Glomerular endothelial cell (primary cell): ENCODE measurements around the gene TMEM200B. TPM values are rescaled to one million over a fixed set of nuclear protein-coding genes. Genes with fewer than 3 reads are reported as not detected.
"Not testable (repeated sequence)": the region's sequence is repeated elsewhere in the genome, so short reads cannot be mapped to it uniquely, and the experiment has no call there.

ENCODE experiments used
- DNase-seq: peaks from one replicate; pipeline ENCODE4 v3.0.0-alpha.2; 2011; ENCODE audit warnings: low read depth, low spot score; ENCODE audit errors: extremely low read depth
- total RNA-seq: library from RNA; depleted of rRNA; stranded (reverse); fragments of >200 nt; gene quantifications from 2 replicates; pipeline ENCODE4 v1.2.3, GENCODE V29; 2015

The TMEM200B gene
- 0.41 and 2.4 TPM in 2 replicates for total RNA-seq

DNA sequence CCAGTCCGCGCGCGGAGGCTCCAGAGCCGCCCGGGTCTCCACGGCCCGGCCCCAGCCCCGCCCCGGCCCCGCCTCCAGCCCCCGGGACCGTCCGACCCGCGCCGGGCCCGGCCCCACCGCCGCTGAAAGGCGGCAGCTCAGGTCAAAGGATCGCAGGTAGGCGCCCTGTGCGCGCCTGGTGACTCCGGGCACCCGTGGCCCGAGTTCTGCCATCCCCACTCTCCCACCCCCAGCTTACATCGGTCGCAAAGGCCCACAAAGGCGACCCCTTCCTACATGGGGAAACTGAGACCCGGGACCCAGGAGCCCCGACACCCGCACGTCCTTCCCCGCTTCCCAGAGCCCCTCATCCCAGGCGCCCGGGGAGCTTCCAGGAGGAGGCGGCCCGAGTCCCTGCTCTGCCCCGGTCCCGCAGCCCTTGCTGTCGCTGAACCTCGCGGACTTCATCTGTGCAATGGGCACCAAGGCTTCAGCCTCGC lies at the start of gene TMEM200B:
Gene TMEM200B, minus strand, starts transcription at position 17 of the 479 bp plus-strand sequence. CDS start 2,075 bp downstream, outside the sequence.
- DNase-seq, result no peak

DNA sequence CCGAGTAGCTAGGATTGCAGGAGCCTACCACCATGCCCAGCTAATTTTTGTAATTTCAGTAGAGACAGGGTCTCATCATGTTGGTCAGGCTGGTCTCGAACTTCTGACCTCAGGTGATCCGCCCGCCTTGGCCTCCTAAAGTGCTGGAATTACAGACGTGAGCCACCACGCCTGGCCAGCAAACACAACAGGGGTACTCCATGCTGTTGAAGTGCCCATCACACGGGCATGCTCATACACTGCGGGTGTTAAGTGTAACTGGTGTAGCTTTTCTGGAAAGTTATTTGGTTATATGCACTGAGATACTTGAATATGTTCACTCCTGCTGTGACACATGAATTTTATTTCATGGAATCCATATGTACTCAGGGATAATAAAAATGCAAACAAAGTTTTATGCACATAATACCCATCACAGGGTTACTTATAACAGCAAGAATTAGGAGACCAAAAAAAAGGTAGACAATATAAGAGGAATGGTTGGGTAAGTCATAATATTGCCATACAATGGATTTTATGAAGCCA lies 48.8 kb upstream of the TMEM200B start:
- DNase-seq, result no peak

DNA sequence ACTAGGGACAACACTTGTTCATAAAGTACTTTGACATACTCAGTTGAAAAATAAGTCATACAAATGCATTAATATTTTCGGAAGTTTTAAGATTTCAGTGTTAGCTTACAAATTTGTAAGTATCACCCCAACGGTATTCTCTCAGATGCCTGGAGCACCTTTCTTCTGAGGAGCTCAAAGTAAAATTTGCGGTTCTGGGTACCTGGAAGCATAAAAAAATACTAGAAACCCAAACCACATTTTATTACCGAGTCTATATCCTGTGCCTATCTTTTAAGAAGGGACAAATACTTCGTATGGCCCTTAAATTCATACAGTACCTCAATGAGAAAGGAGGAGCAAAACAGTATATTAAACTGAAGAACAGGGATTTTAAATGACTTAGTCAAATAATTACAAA lies 47.8 kb upstream of the TMEM200B start:
- DNase-seq, result no peak

DNA sequence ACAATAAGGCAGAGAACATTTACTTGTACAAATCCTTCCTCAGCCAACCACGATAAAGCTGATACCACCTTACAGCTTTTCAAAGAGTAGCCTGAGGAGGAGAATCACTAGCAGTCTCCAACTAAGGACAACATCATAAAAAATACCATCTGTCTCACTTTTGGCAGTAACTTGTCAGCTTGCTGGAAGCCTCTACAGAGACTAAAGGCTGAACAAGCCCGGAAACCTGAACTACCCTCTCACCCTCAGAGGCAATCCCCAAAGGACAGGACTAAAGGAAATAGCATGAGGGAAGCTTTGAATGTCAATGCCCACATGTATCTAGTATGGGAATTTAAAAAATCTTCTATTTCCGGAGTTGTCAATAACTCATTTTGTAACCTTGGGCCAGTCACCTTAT lies 47.4 kb upstream of the TMEM200B start:
- no peak for DNase-seq

DNA sequence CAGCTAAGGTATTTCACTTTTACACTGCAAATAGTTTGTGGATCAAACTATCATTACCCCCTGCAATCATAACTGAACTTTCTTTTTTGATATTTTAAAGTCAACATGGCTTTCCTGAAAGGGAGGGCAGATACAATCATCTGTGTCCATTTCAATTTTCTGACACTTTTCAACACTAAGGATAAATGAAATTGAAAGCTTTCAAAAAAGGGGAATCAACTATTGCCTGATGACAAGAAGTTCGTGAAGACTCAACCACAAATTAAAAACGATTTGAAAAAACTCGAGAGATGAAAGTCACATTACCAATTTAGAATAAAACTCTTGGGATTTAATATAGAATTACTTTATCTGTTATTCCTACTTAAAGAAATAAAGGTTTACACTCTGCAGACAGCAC lies 46.3 kb upstream of the TMEM200B start:
- DNase-seq, result no peak

DNA sequence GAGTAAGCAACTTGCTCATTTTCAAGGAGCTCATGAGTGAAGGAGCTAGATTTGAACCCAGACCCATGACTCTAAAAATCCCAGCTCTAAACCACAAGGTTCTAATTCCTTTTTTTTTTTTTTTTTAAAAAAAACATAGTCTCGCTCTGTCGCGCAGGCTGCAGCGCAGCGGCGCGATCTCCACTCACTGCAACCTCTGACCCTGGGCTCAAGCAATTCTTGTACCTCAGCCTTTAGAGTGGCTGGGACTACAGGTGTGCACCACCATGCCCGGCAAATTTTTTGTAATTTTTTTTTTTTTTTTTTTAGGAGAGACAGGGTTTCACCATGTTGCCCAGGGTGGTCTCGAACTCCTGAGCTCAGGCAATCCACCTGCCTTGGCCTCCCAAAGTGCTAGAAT lies 44.2 kb upstream of the TMEM200B start:
- no peak for DNase-seq

DNA sequence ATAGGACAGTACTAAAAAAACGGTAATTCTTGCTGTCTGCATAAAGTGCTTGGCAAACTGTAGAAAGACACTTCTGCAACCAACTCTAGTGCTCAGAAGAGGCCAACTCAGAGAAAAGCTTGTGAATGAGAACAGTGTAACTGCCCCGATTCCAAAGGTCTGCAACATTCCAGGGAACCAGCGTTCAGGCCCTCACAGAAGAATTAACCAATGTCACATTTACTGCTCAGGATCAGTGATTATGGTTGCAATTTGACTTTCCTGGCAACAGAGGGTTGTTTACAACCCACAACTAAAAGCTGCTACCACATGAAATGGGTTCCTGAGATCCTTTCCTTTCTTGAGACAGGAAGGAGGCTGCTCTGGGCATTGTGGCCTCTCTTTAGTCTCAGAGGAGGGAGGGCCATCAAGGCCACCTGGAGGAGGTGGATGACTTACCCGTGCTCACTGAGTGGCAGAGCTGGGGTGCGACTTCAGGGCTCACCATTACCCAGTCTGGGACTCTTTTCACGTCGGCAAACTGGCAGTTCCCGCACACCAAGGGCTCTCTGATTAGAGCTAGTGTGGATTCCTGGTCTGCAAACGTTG lies 42.7 kb upstream of the TMEM200B start:
- DNase-seq, result no peak

DNA sequence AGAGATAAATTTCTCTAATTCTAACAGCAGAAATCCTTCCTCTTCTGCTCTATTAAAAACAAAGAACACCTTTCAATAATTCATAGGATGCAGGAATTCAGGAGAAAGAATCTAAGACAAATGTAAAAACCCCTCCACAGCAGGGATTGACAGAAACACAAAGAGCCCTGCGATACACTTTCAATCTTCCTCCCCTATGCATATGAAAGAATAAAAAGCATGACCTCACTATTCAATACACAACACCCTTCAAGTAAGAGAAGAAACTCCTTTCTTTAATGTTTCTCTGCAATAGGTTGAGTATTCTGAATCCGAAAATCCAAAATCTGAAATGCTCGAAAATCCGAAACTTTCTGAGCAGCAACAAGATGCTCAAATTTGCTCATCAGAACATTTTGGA lies 40.9 kb upstream of the TMEM200B start:
- no peak for DNase-seq

DNA sequence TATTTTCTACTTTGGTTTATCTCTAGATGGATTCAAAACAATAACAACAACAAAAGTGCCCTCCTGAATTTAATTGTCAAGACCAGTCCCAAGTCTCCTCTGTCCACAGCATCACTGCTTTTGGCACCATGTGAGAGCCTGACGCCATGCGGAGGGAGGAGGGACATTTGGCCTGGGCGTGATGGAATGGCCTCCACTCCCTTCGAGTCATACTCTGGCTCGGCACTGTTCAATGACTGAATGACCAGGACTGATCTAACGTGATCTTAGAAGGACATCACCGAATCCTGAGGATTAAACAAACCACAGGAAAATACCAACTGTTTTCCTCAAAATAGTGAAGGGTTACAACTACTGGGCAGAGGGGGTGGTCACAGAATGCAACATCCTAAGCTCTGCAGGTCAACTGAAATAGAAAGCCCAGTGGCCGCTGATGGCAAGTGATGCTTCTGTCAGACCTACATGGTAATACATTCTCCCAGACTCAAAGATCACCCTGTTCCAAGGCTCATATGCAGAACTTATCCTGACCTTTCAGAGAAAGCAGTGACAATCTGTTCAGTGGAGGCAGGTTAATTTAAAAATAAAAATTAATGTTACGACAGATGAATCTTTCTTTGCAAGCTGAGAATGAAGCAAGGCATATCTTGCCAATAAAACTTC lies 38.9 kb upstream of the TMEM200B start:
- DNase-seq, result no peak

DNA sequence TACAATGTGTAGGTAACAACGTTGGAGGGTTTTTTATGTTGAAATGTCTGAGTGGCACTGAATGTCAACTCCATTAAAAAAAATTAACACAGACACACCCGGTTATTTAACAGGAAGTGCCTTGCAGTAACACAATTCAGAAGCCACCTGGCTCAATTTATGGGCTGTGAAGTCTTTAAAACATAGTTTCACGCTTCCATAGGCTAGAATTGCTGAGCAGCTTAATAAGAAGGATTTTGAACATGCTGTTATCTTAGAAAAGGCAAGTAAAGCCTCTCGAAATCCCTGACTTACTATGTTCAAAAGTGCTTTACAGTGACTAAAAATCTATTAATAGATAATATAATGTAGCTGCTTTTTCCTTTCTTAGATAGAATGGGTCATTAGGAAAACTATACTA lies 38.3 kb upstream of the TMEM200B start:
- DNase-seq, result no peak

DNA sequence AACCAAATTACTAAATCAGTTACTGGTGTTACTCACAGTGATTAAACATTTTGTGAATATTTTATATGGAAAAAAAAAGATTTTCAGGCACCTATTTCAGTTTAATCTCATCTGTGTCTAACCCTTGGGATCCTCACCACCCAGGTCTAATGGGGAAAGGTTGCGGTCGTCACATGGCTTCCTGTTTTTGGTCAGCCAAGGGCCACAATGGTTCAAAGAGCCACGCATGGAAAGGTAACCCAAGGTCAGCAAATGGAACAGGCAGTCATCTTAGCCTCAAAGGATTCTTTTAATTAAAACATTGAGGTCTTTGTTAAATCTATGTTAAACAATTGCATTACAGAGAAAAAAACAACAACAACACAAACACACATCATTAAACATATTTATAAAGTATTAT lies 36.1 kb upstream of the TMEM200B start:
- no peak for DNase-seq

DNA sequence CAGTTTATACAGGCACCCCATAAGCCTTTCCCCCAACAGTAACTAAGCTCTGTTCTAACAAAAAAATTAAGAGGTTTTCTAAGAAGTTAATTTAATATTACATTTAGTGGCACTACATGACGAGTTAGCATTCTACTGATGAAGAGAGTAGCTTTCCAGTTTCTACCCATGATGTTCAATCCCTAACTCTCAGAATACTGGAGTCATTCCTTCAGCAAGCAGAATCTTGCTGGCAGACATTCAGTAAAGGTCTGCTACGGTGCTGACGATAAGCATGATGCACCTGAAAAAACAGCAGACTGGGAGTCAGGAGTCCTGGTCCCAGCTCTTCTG lies 33.5 kb upstream of the TMEM200B start:
- DNase-seq, result no peak

DNA sequence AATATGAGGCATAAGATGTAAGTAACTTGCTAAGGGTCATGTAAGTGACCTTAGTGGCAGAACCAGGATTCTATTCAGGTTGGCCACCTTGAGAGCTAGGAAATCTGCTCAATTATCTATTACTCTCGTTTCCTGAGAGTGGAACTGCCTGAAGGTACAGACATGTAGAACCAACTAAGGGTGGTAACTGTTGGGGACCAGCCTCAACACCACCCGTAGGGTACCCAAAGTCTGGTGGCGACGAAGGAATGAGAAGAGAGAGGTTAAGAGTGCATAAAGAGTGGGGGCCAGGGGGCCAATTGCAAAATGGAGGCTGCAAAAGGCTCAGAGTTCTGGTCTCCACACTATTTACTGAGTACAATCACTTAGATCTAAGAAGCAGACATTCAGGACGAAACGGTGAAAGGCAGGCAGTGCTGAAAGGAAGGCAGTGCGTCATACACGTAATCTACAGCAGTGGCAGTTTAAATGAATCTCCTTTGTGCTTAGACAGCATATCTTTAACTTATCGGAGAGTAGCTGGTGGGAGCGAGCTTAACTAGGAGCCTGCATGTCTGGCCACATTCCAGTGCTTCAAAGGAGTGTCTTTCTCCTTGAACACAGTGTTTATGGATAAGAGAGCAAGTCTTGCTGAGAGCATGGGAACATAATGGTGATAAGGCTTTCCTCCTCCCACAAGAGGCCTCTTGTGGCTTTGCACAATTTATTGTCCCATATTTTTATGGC lies 33.0 kb upstream of the TMEM200B start:
- DNase-seq, result no peak

DNA sequence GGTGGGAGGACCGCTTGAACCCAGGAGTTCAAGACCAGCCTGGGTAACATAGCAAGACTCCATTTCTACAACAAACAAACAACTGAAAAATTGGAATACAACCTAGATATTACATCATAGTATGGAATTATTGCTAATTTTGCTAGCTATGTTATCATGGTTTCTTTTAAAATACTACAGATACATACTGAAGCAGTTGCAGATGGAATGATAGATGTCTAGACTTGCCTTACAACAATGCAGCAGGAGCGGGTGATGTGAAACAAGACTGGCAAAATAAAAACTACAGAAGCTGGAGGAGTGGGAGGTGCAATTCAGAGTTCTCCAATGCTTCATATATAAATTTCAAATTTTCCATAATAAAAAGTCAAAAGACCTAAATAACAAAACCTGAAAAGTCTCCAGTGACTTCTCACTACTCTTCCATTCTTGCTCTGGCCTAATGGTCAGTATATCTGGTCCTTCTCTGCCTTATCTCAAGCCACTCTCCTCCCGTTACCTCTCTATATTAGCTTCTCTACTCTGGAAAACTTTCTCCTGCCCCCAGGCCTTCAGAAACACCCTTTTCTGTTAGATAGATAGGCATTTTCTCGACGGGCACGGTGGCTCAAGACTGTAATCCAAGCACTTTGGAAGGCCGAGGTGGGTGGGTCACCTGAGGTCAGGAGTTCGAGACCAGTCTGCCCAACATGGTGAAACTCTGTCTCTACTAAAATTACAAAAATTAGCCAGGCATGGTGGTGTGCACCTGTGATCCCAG lies 28.5 kb upstream of the TMEM200B start:
- no peak for DNase-seq

DNA sequence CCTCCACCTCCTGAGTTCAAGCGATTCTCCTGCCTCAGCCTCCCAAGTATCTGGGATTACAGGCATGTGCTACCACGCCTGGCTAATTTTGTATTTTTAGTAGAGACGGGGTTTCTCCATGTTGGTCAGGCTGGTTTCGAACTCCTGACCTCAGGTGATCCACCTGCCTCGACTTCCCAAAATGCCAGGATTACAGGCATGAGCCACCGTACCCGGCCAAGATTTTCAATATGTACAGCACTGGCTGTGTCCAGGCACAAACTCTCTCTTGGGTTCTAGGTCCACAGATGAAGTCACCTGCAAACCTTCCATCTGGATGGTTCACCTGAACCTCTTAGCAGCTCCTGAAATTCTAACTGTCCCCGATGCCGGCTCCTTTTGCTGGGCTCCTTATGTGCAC lies 26.6 kb upstream of the TMEM200B start:
- DNase-seq, result not testable (repeated sequence)

DNA sequence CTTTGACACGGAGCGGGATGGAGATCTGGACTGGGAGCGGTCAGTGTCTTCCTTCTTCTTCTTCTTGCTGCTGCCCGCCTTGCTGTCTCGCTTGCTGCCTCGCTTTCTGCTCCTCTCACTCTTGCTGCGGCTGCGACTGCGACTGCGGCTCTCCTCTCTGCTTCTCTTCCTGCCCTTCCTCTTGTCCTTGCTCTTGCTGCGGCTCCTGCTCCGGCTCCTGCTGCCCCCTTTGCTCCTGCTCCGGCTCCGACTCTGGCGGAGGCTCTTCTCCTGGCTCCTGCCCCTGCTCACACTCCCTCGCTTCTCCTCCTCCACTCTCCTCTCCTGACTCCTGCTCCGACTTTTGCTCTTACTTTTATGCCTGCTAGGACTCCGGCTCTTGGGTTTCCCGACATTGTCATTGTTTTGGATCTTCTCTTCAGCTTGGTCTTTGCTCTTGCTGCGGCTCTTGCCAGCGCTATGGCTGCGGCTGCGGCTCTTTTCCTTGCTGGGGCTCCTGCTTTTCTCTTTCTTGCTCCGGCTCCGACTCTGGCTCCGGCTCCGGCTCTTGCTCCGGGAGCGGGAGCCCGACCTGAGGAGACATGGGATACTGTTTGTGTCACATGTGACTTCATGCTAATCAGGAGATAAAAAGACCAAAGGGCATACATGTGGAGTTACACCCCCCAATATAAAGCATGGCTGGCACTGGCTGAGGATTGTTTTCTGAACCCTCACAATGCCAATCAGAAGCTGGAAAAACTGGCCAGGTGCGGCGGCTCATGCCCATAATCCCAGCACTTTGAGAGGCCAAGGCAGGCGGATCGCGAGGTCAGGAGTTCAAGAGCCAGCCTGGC lies 25.2 kb upstream of the TMEM200B start:
- no peak for DNase-seq

DNA sequence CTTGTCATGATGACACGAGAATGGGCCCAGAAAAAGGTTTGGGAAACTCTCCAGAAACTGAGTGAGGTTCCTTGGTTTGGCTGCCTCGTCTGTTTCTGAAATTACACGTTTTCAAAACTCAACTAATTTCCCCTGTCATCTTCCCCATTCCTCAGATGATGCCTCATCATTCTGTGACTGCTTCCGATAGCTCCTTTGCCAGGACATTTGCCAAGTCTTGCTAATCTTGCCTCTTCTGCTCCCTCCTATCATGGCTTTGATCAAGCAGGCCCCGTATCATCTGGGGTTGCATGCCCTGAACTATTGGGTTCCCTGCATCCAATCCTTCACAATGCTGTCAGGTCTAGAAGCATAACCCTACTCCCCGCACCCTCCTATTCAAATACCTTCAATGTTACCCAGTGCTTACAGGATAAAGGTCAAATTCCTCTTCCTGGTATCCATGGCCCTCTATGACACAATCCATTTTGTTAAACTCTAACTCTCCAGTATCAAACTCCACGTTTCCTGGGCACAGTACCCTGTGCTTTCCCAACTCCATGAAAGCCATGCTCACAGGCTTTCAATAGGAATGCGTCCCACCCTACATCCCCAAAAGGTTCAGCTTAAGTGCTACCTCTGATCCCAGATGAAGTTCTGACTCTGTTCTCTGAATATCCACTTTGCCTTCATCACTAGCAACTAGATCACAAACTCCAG lies 22.2 kb upstream of the TMEM200B start:
- no peak for DNase-seq

DNA sequence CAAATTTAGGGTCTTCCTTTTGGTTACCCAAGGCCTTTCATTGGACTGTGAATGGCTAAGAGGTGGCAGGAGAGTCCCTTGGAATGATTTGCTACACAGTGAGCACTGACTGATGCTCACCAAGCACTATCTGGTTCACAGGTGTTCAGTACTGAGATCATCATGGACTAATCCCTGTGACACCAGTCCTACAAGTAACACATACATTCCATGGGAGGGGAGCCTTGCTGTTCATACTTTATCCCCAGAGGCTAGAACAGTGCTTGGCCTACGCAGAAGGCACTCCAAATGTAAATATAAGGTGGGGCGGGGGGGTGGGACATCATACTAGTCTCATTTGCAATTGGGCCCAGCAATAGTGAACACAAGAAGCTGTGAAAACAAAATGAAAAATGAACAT lies 20.5 kb upstream of the TMEM200B start:
- DNase-seq, result no peak

DNA sequence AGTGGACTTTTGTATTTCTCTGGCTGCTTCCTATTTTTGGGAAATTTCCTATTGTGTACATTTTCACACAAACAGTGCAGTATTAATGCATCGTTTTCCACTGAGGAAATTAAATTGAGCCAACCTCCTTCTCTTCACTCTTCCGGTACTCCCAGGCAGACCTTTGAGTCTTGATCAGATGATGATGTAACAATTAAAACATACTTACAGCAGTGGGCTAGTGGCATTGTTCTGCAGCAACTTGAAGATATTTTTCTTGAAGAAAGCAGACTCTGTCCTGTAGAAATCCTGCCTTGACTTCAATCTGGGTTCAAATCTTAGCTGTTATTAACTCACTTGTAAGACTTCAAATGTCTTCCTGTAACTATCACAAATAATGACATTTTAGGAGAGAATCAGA lies 19.0 kb upstream of the TMEM200B start:
- DNase-seq, result no peak
